T-cell (primary cell): ENCODE data around the gene PDZRN3. TPM values are rescaled to one million over a fixed set of nuclear protein-coding genes. Genes with fewer than 3 reads are reported as not detected.

Experiments used
- ATAC-seq, 4 experiments: fragments of 200-7000 bp in 3 of 4; fragments of 150-1000 bp in 1 of 4; cut with Tn5 transposase; replicated peaks in 1 of 4; 1 replicate in 3 of 4; 2 replicates in 1 of 4; pipeline ENCODE4 v1.10.0; 2021; ENCODE audit warnings: moderate library complexity in 3 of 4, mild to moderate bottlenecking in 2 of 4, moderate number of reproducible peaks in 1 of 4
- CTCF ChIA-PET, 2 donors: fragments of 300-600 bp; sonication (Branson Sonifier 250); formaldehyde crosslinking; loops; one replicate each; lab custom pipeline; 2022; ENCODE audit warnings: antibody characterized with exemption in 2 of 2; lab: Charles Lee
- POLR2A ChIA-PET, 2 donors: fragments of 300-600 bp; sonication (Branson Sonifier 250); formaldehyde crosslinking; loops; one replicate each; lab custom pipeline; 2022; ENCODE audit warnings: antibody characterized with exemption in 2 of 2; lab: Charles Lee
- DNase-seq, 35 experiments: peaks; one replicate each; pipeline versions ENCODE4 v3.0.0 to v3.0.0-alpha.2; 2013 to 2023
- H3K27ac ChIP-seq: one replicate; pipeline ENCODE4 v1.5.1; 2013; ENCODE audit warnings: low read length
- H3K27me3 ChIP-seq, 2 experiments: replicated peaks in 1 of 2; 1 replicate in 1 of 2; 2 replicates in 1 of 2; pipeline versions ENCODE4 v1.6.1 to v1.7.0; 2013; ENCODE audit warnings: low read length in 1 of 2, mixed read lengths in 1 of 2; ENCODE audit not compliant: control insufficient read depth in 2 of 2, insufficient read depth in 2 of 2; ENCODE audit errors: extremely low read depth in 1 of 2
- H3K36me3 ChIP-seq, 2 donors: 1 replicate in 1 of 2; 2 replicates in 1 of 2; pipeline versions ENCODE4 v1.6.1 to v1.7.0; 2013; ENCODE audit warnings: low read length in 1 of 2; ENCODE audit not compliant: control insufficient read depth in 2 of 2, insufficient read depth in 1 of 2; ENCODE audit errors: extremely low read depth in 1 of 2
- H3K4me1 ChIP-seq, 2 experiments: 1 replicate in 1 of 2; 2 replicates in 1 of 2; pipeline versions ENCODE4 v1.6.1 to v1.7.0; 2013; ENCODE audit warnings: low read length in 2 of 2, mixed read lengths in 1 of 2; ENCODE audit not compliant: insufficient read depth in 2 of 2, control insufficient read depth in 1 of 2; ENCODE audit errors: extremely low read depth in 1 of 2
- H3K4me3 ChIP-seq, 2 donors: 1 replicate in 1 of 2; 2 replicates in 1 of 2; pipeline versions ENCODE4 v1.5.1 to v1.7.0; 2013; ENCODE audit warnings: mild to moderate bottlenecking in 2 of 2, low read length in 1 of 2, moderate library complexity in 1 of 2; ENCODE audit not compliant: control insufficient read depth in 1 of 2; ENCODE audit errors: extremely low read depth in 1 of 2
- H3K9me3 ChIP-seq: 2 replicates; pipeline ENCODE4 v1.7.0; 2013
- H3K27ac Mint-ChIP-seq, 2 donors: one replicate each; pipeline ENCODE4 v1.8.0; 2020 to 2021; ENCODE audit warnings: mild to moderate bottlenecking in 2 of 2, mixed read lengths in 2 of 2
- H3K27me3 Mint-ChIP-seq, 2 donors: one replicate each; pipeline ENCODE4 v1.8.0; 2021 to 2022; ENCODE audit warnings: mixed read lengths in 2 of 2
- H3K36me3 Mint-ChIP-seq: one replicate; pipeline ENCODE4 v1.8.0; 2021; ENCODE audit warnings: mixed read lengths
- H3K4me1 Mint-ChIP-seq, 3 donors: one replicate each; pipeline ENCODE4 v1.8.0; 2020 to 2022; ENCODE audit warnings: mixed read lengths in 3 of 3, mild to moderate bottlenecking in 1 of 3
- H3K4me3 Mint-ChIP-seq, 3 donors: one replicate each; pipeline ENCODE4 v1.8.0; 2020 to 2022; ENCODE audit warnings: mild to moderate bottlenecking in 3 of 3, mixed read lengths in 3 of 3, moderate library complexity in 3 of 3
- H3K9me3 Mint-ChIP-seq, 3 donors: one replicate each; pipeline ENCODE4 v1.8.0; 2020 to 2022; ENCODE audit warnings: mixed read lengths in 3 of 3
- WGBS: methylation state at CpG from one replicate; pipeline ENCODE4 v1.1.5; 2013; ENCODE audit warnings: missing lambda C conversion rate; ENCODE audit not compliant: insufficient coverage; 5-methylcytosine and 5-hydroxymethylcytosine counted together
- total RNA-seq, 35 experiments: library from RNA in 6 of 35; stranded (reverse) in 6 of 35; fragments of 120-200 nt in 1 of 35; gene quantifications; one replicate each; pipeline versions ENCODE4 v1.2.1 to v1.2.4 and lab custom pipeline; 2013 to 2026

Gene PDZRN3
- total RNA-seq, 5 donors from 2014 or later (not counting 1 experiment from before 2014, with no cell fraction given) = 0.16 to 0.73 (median 0.18) TPM; not detected in 2

GRCh38 chr3:73365756-73366397 is 258.9 kb downstream of the PDZRN3 start:
- no peak for DNase-seq
- H3K9me3 Mint-ChIP-seq = peaks cover 0 to 12% (median 8%) of the 10 kb centered on the region in 3 donors
- WGBS = 84% methylated on average over 11 of the region's 12 CpGs
- no peaks in the 10 kb centered on the region for H3K27me3 ChIP-seq
- H3K27me3 Mint-ChIP-seq = peaks cover 0 to 4% of the 10 kb centered on the region in 2 donors
- H3K4me3 ChIP-seq = no peak overlapping the region
- H3K4me1 ChIP-seq = no peaks in the 10 kb centered on the region
- H3K27ac Mint-ChIP-seq = no peak overlapping the region
- no peaks in the 10 kb centered on the region for H3K36me3 ChIP-seq
- ChIA-PET POLR2A (no interaction called here), CTCF (interaction anchor here in 1 of 2 donors (0.6 kb wide), 1 partner anchor 1746 kb away, joined by 3 read pairs; no protein-coding TSS in a partner anchor)
- H3K9me3 ChIP-seq = no peaks in the 10 kb centered on the region
- no peak for ATAC-seq
- H3K27ac ChIP-seq = no peak overlapping the region
- no peak overlapping the region for H3K4me3 Mint-ChIP-seq
- H3K36me3 Mint-ChIP-seq = no peaks in the 10 kb centered on the region
- no peaks in the 10 kb centered on the region for H3K4me1 Mint-ChIP-seq

- no CpG with 5 or more reads among the region's 1 CpG for WGBS
- POLR2A ChIA-PET = no interaction called here
- H3K4me1 ChIP-seq = no peaks in the 10 kb centered on the region
- Mint-ChIP-seq H3K27me3 (peaks cover 0 to 4% of the 10 kb centered on the region in 2 donors), H3K4me1 (no peaks in the 10 kb centered on the region), H3K27ac (no peak overlapping the region), H3K4me3 (no peak overlapping the region), H3K9me3 (peaks cover 2 to 12% (median 8%) of the 10 kb centered on the region in 3 donors), H3K36me3 (no peaks in the 10 kb centered on the region)
- ATAC-seq (no peak), DNase-seq (no peak)
- H3K27ac ChIP-seq = no peak overlapping the region
- H3K36me3 ChIP-seq = no peaks in the 10 kb centered on the region
- CTCF ChIA-PET = no interaction called here
- no peaks in the 10 kb centered on the region for H3K9me3 ChIP-seq
- H3K27me3 ChIP-seq = no peaks in the 10 kb centered on the region
- H3K4me3 ChIP-seq = no peak overlapping the region
Measured at GRCh38 chr3:73364517-73364916, 260.2 kb downstream of the PDZRN3 start.

- no peaks in the 10 kb centered on the region for H3K36me3 ChIP-seq
Measured at GRCh38 chr3:73363093-73363492, 261.6 kb downstream of the PDZRN3 start.

GRCh38 chr3:73361591-73361990 is 263.1 kb downstream of the PDZRN3 start:
- Histone ChIP-seq H3K27ac (no peak overlapping the region), H3K4me3 (no peak overlapping the region), H3K4me1 (no peaks in the 10 kb centered on the region), H3K27me3 (no peaks in the 10 kb centered on the region), H3K9me3 (no peaks in the 10 kb centered on the region), H3K36me3 (no peaks in the 10 kb centered on the region)
- Mint-ChIP-seq H3K36me3 (no peaks in the 10 kb centered on the region), H3K27me3 (no peaks in the 10 kb centered on the region), H3K4me1 (no peaks in the 10 kb centered on the region), H3K27ac (no peak overlapping the region), H3K4me3 (no peak overlapping the region), H3K9me3 (peaks cover 5 to 12% (median 8%) of the 10 kb centered on the region in 3 donors)
- DNase-seq (no peak), ATAC-seq (no peak)
- CTCF ChIA-PET = no interaction called here
- POLR2A ChIA-PET = no interaction called here
- no CpG with 5 or more reads among the region's 3 CpGs for WGBS

More at GRCh38 chr3:73363093-73363492, 261.6 kb downstream of the PDZRN3 start:
- no peak for ATAC-seq
- ChIA-PET POLR2A (no interaction called here), CTCF (no interaction called here)
- Mint-ChIP-seq H3K27me3 (peaks cover 0 to 4% of the 10 kb centered on the region in 2 donors), H3K36me3 (no peaks in the 10 kb centered on the region), H3K27ac (no peak overlapping the region), H3K9me3 (peaks cover 5 to 12% (median 8%) of the 10 kb centered on the region in 3 donors), H3K4me3 (no peak overlapping the region), H3K4me1 (no peaks in the 10 kb centered on the region)
- DNase-seq = no peak
- no peak overlapping the region for H3K4me3 ChIP-seq
- no peaks in the 10 kb centered on the region for H3K4me1 ChIP-seq
- no peak overlapping the region for H3K27ac ChIP-seq
- no peaks in the 10 kb centered on the region for H3K27me3 ChIP-seq
- no peaks in the 10 kb centered on the region for H3K9me3 ChIP-seq
- no CpG with 5 or more reads among the region's 3 CpGs for WGBS

GRCh38 chr3:73353649-73354217 is 271.0 kb downstream of the PDZRN3 start:
- H3K4me3 ChIP-seq = no peak overlapping the region
- POLR2A ChIA-PET = no interaction called here
- no peak overlapping the region for H3K27ac Mint-ChIP-seq
- ATAC-seq (no peak), DNase-seq (no peak)
- no peaks in the 10 kb centered on the region for H3K36me3 Mint-ChIP-seq
- WGBS = 77% methylated on average over 4 of the region's 7 CpGs
- CTCF ChIA-PET = no interaction called here
- H3K27me3 ChIP-seq = peaks cover 0 to 4% of the 10 kb centered on the region in 2 experiments
- H3K9me3 Mint-ChIP-seq = peaks cover 0 to 8% (median 0%) of the 10 kb centered on the region in 3 donors
- H3K9me3 ChIP-seq = no peaks in the 10 kb centered on the region
- H3K4me3 Mint-ChIP-seq = no peak overlapping the region
- no peaks in the 10 kb centered on the region for H3K4me1 Mint-ChIP-seq
- no peaks in the 10 kb centered on the region for H3K36me3 ChIP-seq
- no peak overlapping the region for H3K27ac ChIP-seq
- no peaks in the 10 kb centered on the region for H3K4me1 ChIP-seq
- peaks cover 4 to 5% of the 10 kb centered on the region in 2 donors for H3K27me3 Mint-ChIP-seq

- H3K27ac Mint-ChIP-seq = no peak overlapping the region
- Histone ChIP-seq H3K36me3 (no peaks in the 10 kb centered on the region), H3K9me3 (no peaks in the 10 kb centered on the region), H3K4me1 (no peaks in the 10 kb centered on the region), H3K27ac (no peak overlapping the region), H3K27me3 (peaks cover 0 to 4% of the 10 kb centered on the region in 2 experiments), H3K4me3 (no peak overlapping the region)
- WGBS = 80% methylated on average over 1 of the region's 8 CpGs
- ATAC-seq (no peak), DNase-seq (no peak)
- peaks cover 0 to 8% (median 0%) of the 10 kb centered on the region in 3 donors for H3K9me3 Mint-ChIP-seq
- CTCF ChIA-PET = no interaction called here
- peaks cover 5 to 8% of the 10 kb centered on the region in 2 donors for H3K27me3 Mint-ChIP-seq
- POLR2A ChIA-PET = interaction anchor here in 1 of 2 donors (0.7 kb wide), 1 partner anchor 13 kb away, joined by 3 read pairs; no protein-coding TSS in a partner anchor
- H3K36me3 Mint-ChIP-seq = no peaks in the 10 kb centered on the region
- no peak overlapping the region for H3K4me3 Mint-ChIP-seq
- no peaks in the 10 kb centered on the region for H3K4me1 Mint-ChIP-seq
Measured at GRCh38 chr3:73352841-73353645, 271.7 kb downstream of the PDZRN3 start.
